ENCODE measurements around the gene AFF3.

- TF ChIP-seq POLR2AphosphoS5 (IDR thresholded peaks at IDR 0.05; ENCODE audit: low read depth, low read length): no peak
- TF ChIP-seq TAF1 (IDR thresholded peaks at IDR 0.05; ENCODE audit: borderline replicate concordance, insufficient read depth, low read length): no peak
- TF ChIP-seq REST (IDR thresholded peaks at IDR 0.05; ENCODE audit: insufficient read depth in 1 of 2, low read depth in 2 of 2, low read length in 2 of 2): no peak
- no peak for TF ChIP-seq SIN3A (IDR thresholded peaks at IDR 0.05; ENCODE audit: borderline replicate concordance, insufficient read depth, low read length)
These were observed 570.4 kb downstream of the AFF3 start for GRCh38 chr2:99571954-99572353.

Data from PFSK-1 (cell line).